K562 (cell line): ENCODE data around the gene MYLIP. TPM values are rescaled to one million over a fixed set of nuclear protein-coding genes. Genes with fewer than 3 reads are reported as not detected.

Source experiments
- ATAC-seq: fragments of 200-7000 bp; cut with Tn5 transposase; 3 replicates; pipeline ENCODE4 v1.9.1; 2020; ENCODE audit warnings: moderate library complexity
- BruUV-seq: library from RNA; stranded (reverse); fragments of 400-500 nt; replicated peaks from 2 replicates; lab custom pipeline; 2021; lab: Mats Ljungman, UMichigan
- CTCF ChIA-PET: fragments of 300-600 bp; formaldehyde crosslinking; extraction: SDS; loops from one replicate; lab custom pipeline; 2021; ENCODE audit warnings: low intra/inter-chr PET ratio; lab: Yijun Ruan, JAX
- POLR2A ChIA-PET: fragments of 300-600, 350-650 bp; sonication (Branson Sonifier 250); formaldehyde crosslinking; extraction: SDS; loops from one replicate; lab custom pipeline; 2021; ENCODE audit warnings: antibody characterized with exemption, inconsistent platforms; lab: Yijun Ruan, JAX
- DNase-seq, 4 experiments: peaks; one replicate each; pipeline versions ENCODE4 v3.0.0 to v3.0.0-alpha.2; 2011 to 2018; ENCODE audit warnings: low spot score in 3 of 4, mixed read lengths in 3 of 4; ENCODE audit errors: extremely low read depth in 1 of 4
- FAIRE-seq: peaks from 2 replicates; lab custom pipeline; 2011; peaks lifted over from hg19 to GRCh38; lab: Jason Lieb, UNC
- H2AFZ ChIP-seq: 2 replicates; pipeline ENCODE4 v1.6.0; 2011; ENCODE audit warnings: low read depth, low read length, control low read depth, inconsistent platforms
- H3K27ac ChIP-seq: fragments of 200-600 bp; 3 replicates; pipeline ENCODE4 v1.8.0; 2011; ENCODE audit warnings: low read depth, mild to moderate bottlenecking, control low read depth, inconsistent platforms, low read length, moderate library complexity, mixed read lengths; ENCODE audit errors: extremely low read depth
- H3K27me3 ChIP-seq, 2 experiments: fragments of 300-600 bp in 1 of 2; 2 replicates in 1 of 2; 3 replicates in 1 of 2; pipeline versions ENCODE4 v1.6.0 to v1.8.0; 2011; ENCODE audit warnings: inconsistent platforms in 2 of 2, low read length in 2 of 2, mild to moderate bottlenecking in 1 of 2, mixed read lengths in 1 of 2, moderate library complexity in 1 of 2; ENCODE audit not compliant: control insufficient read depth in 2 of 2, insufficient read depth in 2 of 2
- H3K36me3 ChIP-seq: fragments of 300-600 bp; 3 replicates; pipeline ENCODE4 v1.8.0; 2011; ENCODE audit warnings: mild to moderate bottlenecking, low read length, inconsistent platforms; ENCODE audit not compliant: control insufficient read depth, insufficient read depth
- H3K4me1 ChIP-seq, 2 experiments: fragments of 200-600 bp in 1 of 2; replicated peaks in 1 of 2; 2 replicates in 1 of 2; 3 replicates in 1 of 2; pipeline versions ENCODE4 v1.5.1 to v1.8.0; 2011; ENCODE audit warnings: inconsistent platforms in 2 of 2, low read length in 2 of 2, mild to moderate bottlenecking in 1 of 2, mixed read lengths in 1 of 2, moderate library complexity in 1 of 2; ENCODE audit not compliant: control insufficient read depth in 2 of 2, insufficient read depth in 2 of 2
- H3K4me2 ChIP-seq: 2 replicates; pipeline ENCODE4 v1.6.1; 2011; ENCODE audit warnings: low read length, control low read depth, inconsistent platforms, mixed read lengths; ENCODE audit not compliant: insufficient read depth
- H3K4me3 ChIP-seq: fragments of 200-600 bp; sonication (generic), shearing (Covaris generic); 2 replicates; pipeline ENCODE4 v1.5.1; 2016; ENCODE audit warnings: control low read depth, inconsistent platforms
- H3K79me2 ChIP-seq: fragments of 200-600 bp; 3 replicates; pipeline ENCODE4 v1.8.0; 2011; ENCODE audit warnings: low read length, inconsistent platforms; ENCODE audit not compliant: control insufficient read depth, insufficient read depth
- H3K9ac ChIP-seq, 2 experiments: 2 replicates each; pipeline versions ENCODE4 v1.6.0 to v1.6.1; 2011; ENCODE audit warnings: low read depth in 2 of 2, low read length in 2 of 2, control low read depth in 1 of 2, inconsistent platforms in 1 of 2, mild to moderate bottlenecking in 1 of 2, mixed read lengths in 1 of 2; ENCODE audit not compliant: insufficient read depth in 1 of 2
- H3K9me1 ChIP-seq: one replicate; pipeline ENCODE4 v1.6.0; 2011; ENCODE audit warnings: inconsistent platforms, mild to moderate bottlenecking, low read length, moderate library complexity; ENCODE audit not compliant: control insufficient read depth, insufficient read depth
- H3K9me3 ChIP-seq: replicated peaks from 2 replicates; pipeline ENCODE4 v1.5.1; 2011; ENCODE audit warnings: low read depth, low read length, inconsistent platforms; ENCODE audit not compliant: control insufficient read depth, insufficient read depth
- H4K20me1 ChIP-seq: replicated peaks from 2 replicates; pipeline ENCODE4 v1.6.1; 2011; ENCODE audit warnings: low read length, inconsistent platforms, mixed read lengths; ENCODE audit not compliant: control insufficient read depth, insufficient read depth
- BRD9 ChIP-seq: fragments of 450-650 bp; IDR thresholded peaks from 2 replicates; pipeline ENCODE4 v1.6.1; 2018; ENCODE audit warnings: low read depth; ENCODE audit not compliant: partially characterized antibody
- CEBPB ChIP-seq: fragments of 450-650 bp; IDR thresholded peaks from 2 replicates; pipeline ENCODE4 v1.6.1; 2016; ENCODE audit warnings: missing genetic modification characterization, missing compliant biosample characterization
- CTCF ChIP-seq, 3 experiments: IDR thresholded peaks in 2 of 3; conservative IDR thresholded peaks in 1 of 3; 2 replicates each; pipeline ENCODE4 v1.5.1; 2011 to 2012; ENCODE audit warnings: low read length in 3 of 3, mild to moderate bottlenecking in 3 of 3, control low read depth in 2 of 3, improper control_type of control experiment in 1 of 3, inconsistent platforms in 1 of 3, low read depth in 1 of 3, mixed read lengths in 1 of 3, moderate library complexity in 1 of 3; ENCODE audit not compliant: insufficient read depth in 2 of 3
- CTCFL ChIP-seq: IDR thresholded peaks from 2 replicates; pipeline ENCODE4 v1.6.1; 2011; ENCODE audit warnings: borderline replicate concordance, low read depth, mild to moderate bottlenecking, moderate library complexity, low read length; ENCODE audit not compliant: insufficient read depth, poor library complexity, severe bottlenecking
- NR3C1 ChIP-seq: sonication (generic); formaldehyde crosslinking; IDR thresholded peaks from 2 replicates; pipeline ENCODE4 v1.8.1; 2022; ENCODE audit warnings: missing genetic modification reagents
- OTX1 ChIP-seq: fragments of 450-650 bp; formaldehyde crosslinking; IDR thresholded peaks from 2 replicates; pipeline ENCODE4 v1.4.0; 2022; ENCODE audit warnings: mild to moderate bottlenecking
- PKNOX1 ChIP-seq: fragments of 450-650 bp; IDR thresholded peaks from 2 replicates; pipeline ENCODE4 v1.6.1; 2016
- SREBF2 ChIP-seq: sonication (generic); formaldehyde crosslinking; IDR thresholded peaks from 2 replicates; pipeline ENCODE4 v1.4.0; 2020; ENCODE audit warnings: mild to moderate bottlenecking, missing genetic modification reagents
- ZC3H11A ChIP-seq: IDR thresholded peaks from 2 replicates; pipeline ENCODE4 v1.6.1; 2012; ENCODE audit warnings: low read depth, low read length, improper control_type of control experiment
- ZNF764 ChIP-seq: fragments of 250-450 bp; sonication (Bioruptor Pico); IDR thresholded peaks from 2 replicates; pipeline ENCODE4 v1.4.0; 2020; ENCODE audit warnings: low read depth, mild to moderate bottlenecking, moderate library complexity
- WGBS: fragments of 100-300 bp; shearing (Covaris generic); methylation state at CpG from one replicate; pipeline ENCODE4 v1.1.6; 2016; ENCODE audit warnings: low coverage, mixed read lengths; ENCODE audit not compliant: insufficient coverage; ENCODE audit errors: missing lambda C conversion rate; 5-methylcytosine and 5-hydroxymethylcytosine counted together
- in situ Hi-C: fragments of 300-500 bp; cut with MboI; formaldehyde crosslinking; loops from 4 replicates; pipeline ENCODE4 v1.15.0; 2018; ENCODE audit warnings: inconsistent platforms, mixed read lengths
- intact Hi-C: fragments of 100-400 bp; cut with micrococcal nuclease; formaldehyde crosslinking; loops from 2 replicates; pipeline ENCODE4 v1.14.2; 2022
- polyA plus RNA-seq, 8 experiments: library from polyadenylated mRNA; depleted of rRNA in 4 of 8; stranded (reverse) in 5 of 8; unstranded in 3 of 8; fragments of >200 nt; fragmentation: Nextera tagmentation in 2 of 8; fragmentation: Illumina TruSeq in 1 of 8; extraction: Ambion mirVana in 2 of 8; extraction: Trizol in 1 of 8; gene quantifications; 2 replicates each; pipeline versions ENCODE4 v1.2.1 to v1.2.3, GENCODE V29; 2011 to 2014; ENCODE audit warnings: inconsistent platforms in 1 of 8, missing spikeins in 1 of 8
- total RNA-seq, 7 experiments: library from RNA; depleted of rRNA in 6 of 7; stranded (reverse); fragments of >200 nt in 6 of 7; fragmentation: Illumina TruSeq in 2 of 7; extraction: Trizol in 2 of 7; gene quantifications; 2 replicates each; pipeline versions ENCODE4 v1.2.1 to v1.2.3, GENCODE V29; 2011 to 2021; ENCODE audit warnings: low replicate concordance in 1 of 7
- TF ChIP-seq, protein P1 (sequence below): fragments of 250-450 bp; sonication (Bioruptor Pico); IDR thresholded peaks from 2 replicates; pipeline ENCODE4 v1.8.0; 2021; ENCODE audit warnings: borderline replicate concordance, mild to moderate bottlenecking, moderate library complexity; ENCODE audit not compliant: poor library complexity, severe bottlenecking

MYLIP gene
- total and polyA plus RNA-seq, 9 of the 15 experiments (the other 6 are each of a cell fraction or from before 2014, with no cell fraction given): 10.8 to 43.5 (median 31.5) TPM

DNA sequence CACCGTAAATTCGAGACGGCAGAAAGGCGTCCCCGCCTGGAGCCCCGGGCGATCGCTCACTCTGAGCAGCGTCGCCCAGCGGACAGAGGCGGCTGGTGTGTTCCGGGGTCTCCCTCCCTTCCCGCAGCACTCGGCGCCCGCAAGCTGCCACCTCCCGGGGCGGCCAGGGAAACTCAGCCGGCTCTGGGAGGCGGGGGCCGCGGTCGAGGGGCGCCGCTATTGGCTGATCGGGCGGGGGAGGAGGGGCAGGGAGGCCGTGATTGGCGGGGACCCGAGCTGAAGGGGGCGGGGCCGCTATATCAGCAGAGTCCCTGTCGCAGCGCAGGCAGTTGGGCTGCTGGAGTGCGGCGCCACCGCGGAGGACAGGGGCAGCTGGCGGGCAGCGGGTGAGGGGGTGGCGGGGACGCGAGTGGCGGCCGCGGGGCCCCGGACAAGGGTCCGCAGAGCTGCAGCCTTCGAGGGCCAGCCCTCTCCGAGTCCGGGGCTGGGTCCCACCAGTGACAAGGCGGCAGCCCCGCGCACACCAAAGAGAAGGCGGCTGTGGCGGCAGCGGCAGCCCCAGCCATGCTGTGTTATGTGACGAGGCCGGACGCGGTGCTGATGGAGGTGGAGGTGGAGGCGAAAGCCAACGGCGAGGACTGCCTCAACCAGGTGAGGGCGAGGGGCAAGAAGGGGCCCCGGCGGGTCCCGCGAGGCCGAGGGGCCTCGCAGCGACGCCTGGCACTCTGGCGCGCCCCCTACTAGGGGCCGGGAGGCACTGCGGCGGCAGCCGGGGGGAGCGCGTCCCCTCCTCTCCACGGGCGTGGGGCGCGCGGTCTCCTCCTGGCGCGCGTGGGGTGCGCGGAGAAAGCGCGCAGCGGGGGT lies at the start of gene MYLIP (continued):
- TF ChIP-seq CTCF (IDR thresholded peaks at IDR 0.05 in 2 of 3, conservative IDR thresholded peaks at IDR 0.05 in 1 of 3; ENCODE audit: insufficient read depth in 2 of 3, low read depth in 1 of 3, low read length in 3 of 3) (peak; percentile 94 to 99 (median 99)), CTCFL (peak; percentile 99), ZNF764 (peak; percentile 76; the same call in 1 of the 2 replicates), BRD9 (peak; percentile 91)
- TF ChIP-seq, all 486 proteins: peak for 278

DNA sequence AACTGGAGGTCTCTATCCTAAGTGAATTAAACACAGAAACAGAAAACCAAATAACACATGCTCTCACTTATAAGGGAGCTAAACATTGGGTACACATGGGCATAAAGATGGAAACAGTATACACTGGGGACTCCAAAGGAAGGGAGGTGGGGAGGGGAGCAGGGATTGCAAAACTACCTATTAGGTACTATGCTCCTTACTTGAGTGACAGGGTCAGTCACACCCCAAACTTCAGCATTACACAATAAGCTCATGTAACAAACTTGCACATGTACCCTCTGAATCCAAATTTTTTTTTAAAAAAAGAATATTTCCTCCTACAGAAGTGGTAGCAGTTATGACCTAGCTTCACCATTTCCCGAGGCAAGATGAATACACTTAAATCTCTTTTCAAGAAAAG lies 49.5 kb upstream of the MYLIP start:
- ChIA-PET POLR2A (interaction anchor here (1.8 kb wide), 1 partner anchor 8 kb away, joined by 7 read pairs; no protein-coding TSS in a partner anchor), CTCF (no interaction called here)
- in situ Hi-C loops: no loop called here

More for the DNA sequence above, 49.5 kb upstream of the MYLIP start:
- Histone ChIP-seq H3K27ac (no peak overlapping the region), H3K79me2 (no peaks in the 10 kb centered on the region), H3K9me1 (no peaks in the 10 kb centered on the region), H3K9me3 (no peaks in the 10 kb centered on the region), H3K36me3 (no peaks in the 10 kb centered on the region)
- WGBS: 10% methylated on average over 1 of the region's 1 CpG
- TF ChIP-seq CEBPB (peak; percentile 75), OTX1 (CRISPR knock-in tag) (no peak), SREBF2 (no peak), ZC3H11A (no peak), PKNOX1 (peak; percentile 71), NR3C1 (CRISPR knock-in tag) (no peak)
- TF ChIP-seq, protein P1, sequence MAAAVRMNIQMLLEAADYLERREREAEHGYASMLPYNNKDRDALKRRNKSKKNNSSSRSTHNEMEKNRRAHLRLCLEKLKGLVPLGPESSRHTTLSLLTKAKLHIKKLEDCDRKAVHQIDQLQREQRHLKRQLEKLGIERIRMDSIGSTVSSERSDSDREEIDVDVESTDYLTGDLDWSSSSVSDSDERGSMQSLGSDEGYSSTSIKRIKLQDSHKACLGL (CRISPR knock-in tag): no peak
- TF ChIP-seq, all 486 proteins: peak for 2
- no TSS peak for BruUV-seq
- Histone ChIP-seq H3K4me2 (no peak overlapping the region), H3K27me3 (no peaks in the 10 kb centered on the region), H2AFZ (no peak overlapping the region), H3K9ac (no peak overlapping the region), H3K4me3 (no peak overlapping the region), H3K4me1 (no peaks in the 10 kb centered on the region), H4K20me1 (no peaks in the 10 kb centered on the region)
- intact Hi-C loops: no loop called here
- 0 out of 3 replicates have a peak, but pooled peaks have one; percentile 20 for ATAC-seq
- DNase-seq: no peak
- FAIRE-seq: no peak
